Panc1 (cell line): ENCODE data around the gene MIPOL1.

Experiments used
- CTCF ChIP-seq: fragments of 450-650 bp; IDR thresholded peaks from 2 replicates; pipeline ENCODE4 v1.5.1; 2017; ENCODE audit warnings: mild to moderate bottlenecking
- REST ChIP-seq, 2 experiments: IDR thresholded peaks; 2 replicates each; pipeline ENCODE4 v1.6.1; 2011 to 2012; ENCODE audit warnings: low read depth in 2 of 2, control low read depth in 1 of 2, low read length in 1 of 2, mild to moderate bottlenecking in 1 of 2, moderate library complexity in 1 of 2; ENCODE audit not compliant: insufficient read depth in 1 of 2

DNA sequence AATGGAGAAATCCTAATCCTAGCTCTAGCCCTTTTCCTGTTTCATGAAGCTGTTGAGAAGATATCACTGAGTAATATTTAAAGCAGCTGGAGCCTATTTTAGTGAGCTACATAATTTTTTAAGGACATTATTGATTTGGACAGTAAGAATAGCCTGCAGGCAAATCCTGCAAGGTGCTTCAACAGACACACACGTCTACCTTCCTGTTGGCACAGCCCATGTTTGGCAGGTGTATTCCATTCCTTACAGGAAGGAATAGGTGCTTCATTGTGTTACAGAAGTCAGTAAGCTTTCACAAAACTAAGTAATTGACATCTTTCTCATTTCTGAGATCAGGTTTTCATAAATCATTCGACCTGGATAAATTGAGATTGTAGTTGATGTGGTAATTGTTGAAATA lies 346.7 kb downstream of the MIPOL1 start:
- TF ChIP-seq CTCF: no peak
- TF ChIP-seq REST (IDR thresholded peaks at IDR 0.05; ENCODE audit: insufficient read depth in 1 of 2, low read depth in 2 of 2, low read length in 1 of 2): no peak
